OCI-LY1 (cell line): ENCODE measurements around the gene ZNF212.

Source experiments
- CTCF ChIP-seq: fragments of 200-600 bp; sonication (generic), shearing (Covaris generic); IDR thresholded peaks from 2 replicates; pipeline ENCODE4 v1.5.1; 2017; ENCODE audit warnings: mild to moderate bottlenecking, antibody characterized with exemption, low read length, moderate library complexity, mixed read lengths
- EZH2 ChIP-seq: fragments of 200-600 bp; sonication (generic), shearing (Covaris generic); IDR thresholded peaks from 2 replicates; pipeline ENCODE4 v1.8.0; 2017; ENCODE audit warnings: borderline replicate concordance, mixed run types, mild to moderate bottlenecking, antibody characterized with exemption, low read length, moderate library complexity, mixed read lengths

- TF ChIP-seq CTCF = no peak
- no peak for TF ChIP-seq EZH2
Measured at GRCh38 chr7:149191851-149192250, 47.6 kb upstream of the ZNF212 start.
